Epithelial cell of prostate (primary cell): ENCODE measurements around the gene C16orf87.

ENCODE experiments used
- DNase-seq: peaks from one replicate; pipeline ENCODE4 v3.0.0-alpha.2; 2011; ENCODE audit warnings: low read depth, low spot score
- H3K27ac ChIP-seq: fragments of 450-650 bp; 2 replicates; pipeline ENCODE4 v1.5.1; 2017; ENCODE audit warnings: mild to moderate bottlenecking

Gene C16orf87

DNA sequence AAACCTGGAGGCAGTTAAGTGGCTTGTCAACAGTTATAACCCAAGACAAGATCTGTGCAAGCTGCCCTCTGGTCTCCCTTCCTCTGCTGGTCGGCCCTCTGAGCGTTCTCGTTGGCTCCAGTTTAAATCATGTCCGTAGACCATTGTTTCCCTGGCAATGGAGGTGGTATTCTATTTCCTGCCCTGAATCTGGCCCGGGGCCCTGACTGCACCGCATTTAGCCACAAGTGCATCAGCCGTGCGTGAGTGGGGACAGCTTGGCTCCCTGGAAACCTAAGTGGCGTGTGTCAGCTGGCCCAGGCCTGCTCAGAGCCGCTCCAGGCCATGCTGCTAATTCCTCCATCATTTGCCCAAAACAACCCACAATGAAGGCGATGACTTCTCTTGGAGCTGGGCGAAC is 67.8 kb downstream of the C16orf87 start:
- no peak overlapping the region for H3K27ac ChIP-seq
- DNase-seq: no peak

DNA sequence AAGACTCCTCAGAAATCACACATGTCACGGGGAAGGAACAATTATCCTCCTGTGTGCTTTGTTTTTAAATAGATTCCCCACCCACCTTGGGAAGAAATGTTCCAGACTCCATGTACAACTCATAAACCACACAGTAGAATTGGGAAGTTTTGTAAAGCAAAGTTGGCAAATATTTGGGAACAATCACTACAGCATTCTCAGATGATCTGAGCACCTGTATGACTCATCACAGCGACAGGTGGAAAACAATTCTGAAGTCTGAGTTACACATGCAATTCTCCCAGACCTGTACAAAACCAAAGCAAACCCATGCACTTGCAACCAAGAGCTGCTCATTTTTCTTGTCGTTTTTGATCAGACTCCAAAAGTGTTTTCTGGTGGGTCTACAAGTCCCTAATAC is 68.4 kb downstream of the C16orf87 start:
- no peak for DNase-seq
- H3K27ac ChIP-seq: no peak overlapping the region

DNA sequence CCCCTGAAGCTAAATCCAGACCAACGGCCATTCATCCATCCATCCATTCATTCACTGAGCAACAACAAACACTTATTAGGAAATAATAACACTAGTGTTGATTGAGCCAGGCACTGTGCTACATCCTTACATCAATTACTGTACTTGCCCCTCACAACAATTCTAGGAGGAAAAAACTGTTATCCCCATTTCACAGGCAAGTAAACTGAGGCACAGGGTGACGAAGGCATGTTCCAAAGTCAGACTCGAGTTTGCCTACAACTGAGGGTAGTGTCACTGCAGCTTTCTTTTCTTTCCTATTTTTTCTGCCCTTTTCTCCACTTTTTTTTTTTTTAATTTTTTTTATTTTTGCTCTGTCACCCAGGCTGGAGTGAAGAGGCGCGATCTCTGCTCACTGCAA is 71.7 kb downstream of the C16orf87 start:
- H3K27ac ChIP-seq: no peak overlapping the region
- no peak for DNase-seq

DNA sequence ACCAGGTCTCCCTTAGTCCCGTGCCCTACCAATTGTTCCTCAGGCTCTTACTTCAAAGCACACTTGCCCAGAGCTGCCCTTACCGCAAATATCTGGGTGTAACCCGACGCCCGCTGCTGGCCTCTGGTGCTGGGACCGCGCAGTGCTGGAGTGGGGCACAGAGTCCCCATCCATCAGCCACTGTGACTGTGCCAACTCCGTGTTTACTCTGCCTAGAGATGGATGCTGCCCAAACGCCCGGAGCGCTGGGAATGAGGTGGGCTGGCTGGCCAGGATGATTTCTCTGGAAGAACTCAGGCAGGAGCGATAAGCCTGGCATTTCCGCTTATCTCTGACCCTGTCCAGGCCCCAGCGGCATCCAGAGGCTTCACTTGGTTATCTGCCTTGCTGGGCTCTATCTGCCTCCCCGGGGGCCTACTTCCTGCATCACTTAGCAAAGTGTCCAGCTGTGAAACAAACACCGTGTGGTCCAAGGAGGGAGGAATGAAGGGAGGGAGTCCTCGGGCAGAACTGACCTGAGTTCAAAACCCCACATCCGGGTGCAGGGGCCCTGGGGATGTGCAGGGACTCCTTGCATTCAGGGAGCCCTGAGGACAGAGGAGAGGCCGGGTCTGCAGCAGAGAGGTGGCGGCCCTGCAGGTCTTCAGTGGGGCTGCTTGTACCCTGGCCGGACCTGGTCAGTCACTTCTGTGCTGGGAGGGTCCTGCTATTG is 73.5 kb downstream of the C16orf87 start:
- DNase-seq: no peak
- no peak overlapping the region for H3K27ac ChIP-seq

DNA sequence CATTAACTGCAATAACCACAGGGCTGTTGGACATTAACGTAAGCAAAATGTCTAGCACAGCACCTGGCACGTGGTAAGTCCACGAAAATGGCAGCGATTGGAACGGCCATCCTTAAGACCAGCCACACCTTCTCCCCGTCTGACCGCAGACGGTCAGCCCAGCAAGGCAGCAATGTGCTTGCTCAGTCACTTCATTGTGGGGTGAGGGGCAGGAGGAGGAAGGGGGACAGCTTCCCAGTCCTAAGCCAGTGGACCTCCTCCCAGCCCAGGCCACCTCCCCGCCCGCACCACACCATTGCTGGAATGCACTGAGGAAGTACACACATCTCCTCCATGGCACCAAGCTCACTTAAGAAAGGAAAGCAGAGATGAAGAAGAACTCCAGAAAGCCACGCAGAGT is 74.2 kb downstream of the C16orf87 start:
- DNase-seq: no peak
- no peak overlapping the region for H3K27ac ChIP-seq

DNA sequence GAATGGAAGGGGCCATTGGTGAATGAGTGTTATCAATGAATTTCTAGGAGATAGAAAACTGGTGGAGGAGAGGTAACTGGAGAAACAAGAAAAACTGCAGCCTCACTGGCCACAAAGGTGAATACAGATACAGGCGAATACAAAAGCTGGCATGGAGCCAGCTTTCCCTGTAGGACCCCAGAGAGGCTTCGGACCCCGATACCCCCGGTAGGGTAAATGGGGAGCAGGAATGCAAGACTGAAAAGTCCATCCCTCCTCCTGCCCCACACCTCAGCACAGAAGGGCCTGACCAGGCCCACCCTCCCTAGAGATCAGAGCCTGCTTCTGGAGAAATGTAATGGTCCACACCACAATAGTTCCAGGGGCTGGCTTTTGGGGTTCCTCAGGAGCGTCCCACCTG is 78.0 kb downstream of the C16orf87 start:
- no peak for DNase-seq
- H3K27ac ChIP-seq: no peak overlapping the region

DNA sequence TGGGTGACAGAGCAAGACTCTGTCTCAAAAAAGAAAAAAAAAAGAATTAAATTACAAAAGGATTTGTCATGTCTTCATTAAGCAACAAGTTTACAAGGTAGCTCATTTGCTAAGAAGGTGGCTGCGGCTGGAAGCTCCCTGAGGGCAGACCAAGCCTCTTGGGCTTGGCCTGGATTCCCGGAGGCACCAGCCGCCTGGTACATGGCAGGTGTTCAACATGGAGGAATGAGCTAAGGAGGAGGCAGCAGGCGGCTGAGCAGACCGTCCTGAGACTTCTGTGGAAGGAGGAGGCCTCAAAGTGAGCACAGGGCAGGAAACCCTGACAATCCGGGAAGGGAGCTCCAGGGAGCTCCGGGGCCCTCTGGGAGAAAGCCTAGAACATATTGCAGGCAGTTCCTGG is 79.6 kb downstream of the C16orf87 start:
- no peak overlapping the region for H3K27ac ChIP-seq
- no peak for DNase-seq

DNA sequence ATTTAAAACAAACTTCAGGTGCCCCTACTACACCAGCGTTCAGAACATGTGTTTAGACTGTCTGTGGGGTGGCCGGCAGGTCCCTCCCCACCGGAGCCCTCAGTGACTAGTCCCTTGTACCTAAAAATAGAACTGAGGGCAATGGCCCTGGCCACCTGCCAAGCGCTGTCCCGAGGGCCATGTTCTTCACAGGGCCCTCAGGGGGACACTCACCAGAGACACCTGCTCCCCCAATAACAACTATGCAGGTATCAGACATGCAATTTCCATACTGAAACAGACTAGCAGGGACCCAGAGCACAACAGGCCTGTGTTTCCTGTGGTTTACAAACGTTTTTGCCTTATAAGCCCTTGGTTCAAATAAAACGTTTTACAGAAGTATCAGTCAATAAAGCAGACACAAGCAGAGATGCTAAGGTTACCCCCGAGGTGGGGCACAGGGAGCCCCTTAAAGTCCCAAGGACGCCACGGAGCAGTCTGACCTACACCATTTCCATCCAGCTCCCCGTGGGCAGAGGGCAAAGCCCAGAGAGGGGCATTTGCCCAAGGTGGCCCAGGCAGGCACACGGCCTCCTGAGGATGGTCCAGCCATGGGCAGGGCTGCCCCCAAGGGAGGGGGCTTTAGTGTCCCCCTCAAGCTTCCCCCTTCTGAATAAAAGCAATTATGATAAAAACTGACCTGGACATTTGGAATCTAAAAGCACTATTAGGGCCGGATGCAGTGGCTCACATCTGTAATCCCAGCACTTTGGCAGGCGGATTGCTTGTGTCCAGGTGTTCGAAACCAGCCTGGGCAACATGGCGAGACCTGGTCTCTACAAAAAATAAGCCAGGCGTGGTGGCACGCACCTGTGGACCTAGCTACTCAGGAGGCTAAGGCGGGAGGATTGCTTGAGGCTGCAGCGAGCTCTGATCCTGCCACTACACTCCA is 81.9 kb downstream of the C16orf87 start:
- DNase-seq: no peak

DNA sequence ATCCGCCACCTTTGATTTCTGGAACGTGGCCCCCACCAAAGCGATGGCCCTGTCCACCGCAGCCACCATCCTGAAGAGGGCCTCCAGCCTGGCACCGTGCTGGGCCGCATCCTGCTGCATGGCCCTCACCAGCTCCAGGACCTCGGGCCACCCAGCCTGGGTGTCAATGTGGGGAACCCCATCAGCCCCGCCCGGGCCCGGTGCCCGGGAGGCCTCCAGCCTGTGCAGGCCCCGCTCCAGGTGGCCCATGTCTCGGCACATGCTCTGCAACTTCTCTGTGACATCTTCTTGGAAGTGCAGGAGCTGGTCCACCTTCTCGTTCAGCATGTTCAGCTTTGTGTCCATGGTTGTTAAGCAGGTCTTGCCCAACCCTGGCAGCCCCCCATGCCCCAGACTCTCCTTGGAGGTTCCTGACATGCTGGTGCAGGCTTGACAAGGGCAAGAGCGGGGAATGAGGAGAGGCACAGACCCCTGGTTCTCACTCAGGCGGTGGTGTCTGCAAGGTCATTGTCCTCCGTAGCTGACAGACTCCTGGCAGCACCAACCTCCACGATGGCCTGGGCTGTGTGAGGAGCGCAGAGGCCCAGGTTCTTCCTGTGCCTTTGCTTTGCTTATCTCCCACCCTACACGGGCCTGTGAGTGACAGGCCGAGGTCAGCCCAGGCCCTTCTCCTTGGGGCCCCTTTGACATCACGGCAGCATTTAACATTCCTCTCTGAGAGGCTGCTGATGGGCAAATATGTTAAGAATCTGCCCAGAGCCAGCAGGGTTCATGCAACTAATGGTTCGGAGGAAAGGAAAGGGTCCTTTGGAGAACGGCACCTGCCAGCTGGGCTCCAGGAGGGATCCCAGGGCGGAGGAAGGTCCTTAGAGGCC is 83.0 kb downstream of the C16orf87 start, which contains the start of gene MYLK3:
Gene MYLK3 (minus strand): TSS at position 568 of the 875 bp plus-strand sequence. CDS start 151 bp downstream, at position 417.
- DNase-seq: no peak
- H3K27ac ChIP-seq: no peak within 1 kb of the TSS

More for the DNA sequence above, 81.9 kb downstream of the C16orf87 start:
- no peak overlapping the region for H3K27ac ChIP-seq

DNA sequence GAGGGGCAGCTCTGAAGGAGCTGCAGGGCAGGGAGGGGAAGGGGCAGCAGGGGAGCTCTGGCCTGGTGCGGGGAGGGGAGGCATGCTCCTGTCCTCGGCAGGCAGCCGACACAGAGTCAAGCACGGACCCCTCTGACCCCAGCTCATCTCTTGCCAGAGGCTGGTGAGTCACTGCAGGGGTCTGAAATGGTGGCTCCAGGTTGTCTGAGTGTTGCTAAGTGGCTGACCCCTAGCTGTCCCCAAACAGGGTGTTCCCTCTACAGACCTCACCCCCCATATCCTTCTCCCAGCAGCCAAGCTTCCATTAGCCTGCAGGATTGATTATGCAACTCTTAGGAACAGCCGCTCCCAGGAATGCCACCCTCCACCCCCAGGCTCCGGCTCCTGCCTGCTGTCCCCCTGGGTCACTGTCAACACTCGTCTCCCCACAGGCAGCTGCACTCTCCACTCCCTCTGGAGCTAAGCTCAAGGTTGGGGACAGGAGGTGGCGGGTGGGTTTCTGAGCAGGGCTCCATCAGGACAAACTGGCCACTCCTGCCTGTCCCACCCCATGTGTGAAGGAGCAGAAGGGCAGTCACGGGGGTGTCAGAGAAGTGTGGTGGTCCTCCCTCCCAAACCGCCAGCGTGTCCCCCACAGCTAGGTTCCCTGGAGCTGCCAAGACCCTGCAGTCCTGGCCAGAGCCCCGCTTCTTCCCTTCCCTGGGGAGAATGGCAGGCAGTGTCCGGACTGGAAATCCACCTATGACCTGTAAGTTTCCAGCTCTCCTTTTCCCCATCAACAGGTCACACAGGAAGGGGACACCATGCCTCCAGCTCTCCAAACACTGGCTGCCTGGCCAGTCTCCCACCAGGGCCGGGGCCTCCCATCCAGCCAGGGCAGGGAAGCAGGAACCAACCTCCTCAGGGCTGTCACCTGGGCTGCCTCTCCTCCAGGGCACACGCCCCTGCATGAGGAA is 83.9 kb downstream of the C16orf87 start:
- DNase-seq: no peak
- no peak overlapping the region for H3K27ac ChIP-seq
